HTR-8/SVneo (cell line): ENCODE data around the gene WDR27.
"Not testable (repeated sequence)": the region's sequence is repeated elsewhere in the genome, so short reads cannot be mapped to it uniquely, and the experiment has no call there.

Experiments used
- DNase-seq: peaks from one replicate; pipeline ENCODE4 v3.0.0; 2011; ENCODE audit warnings: low spot score, mixed read lengths; ENCODE audit not compliant: insufficient read length
- FAIRE-seq: peaks from 2 replicates; lab custom pipeline; 2011; peaks lifted over from hg19 to GRCh38; lab: Jason Lieb, UNC

Gene WDR27

GRCh38 chr6:169620171-169621130 is 81.4 kb downstream of the WDR27 start:
- DNase-seq (no peak), FAIRE-seq (no peak)

- no peak for FAIRE-seq
- no peak for DNase-seq
Measured at GRCh38 chr6:169619650-169620049, 82.2 kb downstream of the WDR27 start.

GRCh38 chr6:169618526-169619490 is 83.0 kb downstream of the WDR27 start:
- no peak for FAIRE-seq
- peak; percentile 10 for DNase-seq

- DNase-seq (no peak), FAIRE-seq (no peak)
Measured at GRCh38 chr6:169617562-169617961, 84.3 kb downstream of the WDR27 start.

- not testable (repeated sequence) for FAIRE-seq, DNase-seq
Measured at GRCh38 chr6:169608609-169609008, 93.2 kb downstream of the WDR27 start.

GRCh38 chr6:169604076-169604475 is 97.8 kb downstream of the WDR27 start:
- FAIRE-seq (no peak), DNase-seq (no peak)

GRCh38 chr6:169601129-169601528 is 100.7 kb downstream of the WDR27 start:
- not testable (repeated sequence) for FAIRE-seq, DNase-seq

- no peak for FAIRE-seq
- DNase-seq, result no peak
Measured at GRCh38 chr6:169592558-169592957, 109.3 kb downstream of the WDR27 start.

GRCh38 chr6:169591616-169592015 is 110.2 kb downstream of the WDR27 start:
- FAIRE-seq (no peak), DNase-seq (no peak)

GRCh38 chr6:169590376-169590939 is 111.4 kb downstream of the WDR27 start:
- no peak for DNase-seq
- no peak for FAIRE-seq

- DNase-seq, result no peak
- FAIRE-seq, result no peak
Measured at GRCh38 chr6:169589699-169590257, 112.1 kb downstream of the WDR27 start.

- DNase-seq, result no peak
- FAIRE-seq, result no peak
Measured at GRCh38 chr6:169589293-169589692, 112.5 kb downstream of the WDR27 start.

GRCh38 chr6:169587975-169588374 is 113.9 kb downstream of the WDR27 start:
- FAIRE-seq (no peak), DNase-seq (no peak)

GRCh38 chr6:169583886-169584541 is 117.8 kb downstream of the WDR27 start:
- DNase-seq (no peak), FAIRE-seq (no peak)

- DNase-seq (no peak), FAIRE-seq (no peak)
Measured at GRCh38 chr6:169579407-169580111, 122.3 kb downstream of the WDR27 start.

- DNase-seq (no peak), FAIRE-seq (no peak)
Measured at GRCh38 chr6:169577974-169578373, 123.9 kb downstream of the WDR27 start.

GRCh38 chr6:169577236-169577635 is 124.6 kb downstream of the WDR27 start:
- DNase-seq, result no peak
- no peak for FAIRE-seq

GRCh38 chr6:169575821-169576220 is 126.0 kb downstream of the WDR27 start:
- DNase-seq, result no peak
- FAIRE-seq, result no peak

- DNase-seq (no peak), FAIRE-seq (no peak)
Measured at GRCh38 chr6:169575365-169575764, 126.5 kb downstream of the WDR27 start.
